SK-N-SH treated with all-trans-retinoic acid at 6 μM for 48 hours (cell line): ENCODE results near the gene MYH9.

ENCODE experiments used
- ARNTL ChIP-seq: fragments of 450-650 bp; formaldehyde crosslinking; IDR thresholded peaks from 2 replicates; pipeline ENCODE4 v1.5.0; 2020; ENCODE audit warnings: low read depth, mild to moderate bottlenecking, moderate library complexity, borderline replicate concordance
- BACH2 ChIP-seq: fragments of 250-450 bp; sonication (Bioruptor Pico); IDR thresholded peaks from 2 replicates; pipeline ENCODE4 v1.9.0; 2021; ENCODE audit warnings: mild to moderate bottlenecking, borderline replicate concordance
- ESRRG ChIP-seq: fragments of 250-450 bp; sonication (Bioruptor Pico); IDR thresholded peaks from 2 replicates; pipeline ENCODE4 v1.6.1; 2021; ENCODE audit warnings: mild to moderate bottlenecking
- PATZ1 ChIP-seq: fragments of 250-450 bp; sonication (Bioruptor Pico); IDR thresholded peaks from 2 replicates; pipeline ENCODE4 v1.8.0; 2020; ENCODE audit warnings: mild to moderate bottlenecking, moderate library complexity, borderline replicate concordance
- PPARA ChIP-seq: fragments of 250-450 bp; sonication (Bioruptor Pico); IDR thresholded peaks from 2 replicates; pipeline ENCODE4 v1.5.0; 2020; ENCODE audit warnings: mild to moderate bottlenecking, borderline replicate concordance
- SNAI2 ChIP-seq: fragments of 250-450 bp; sonication (Bioruptor Pico); IDR thresholded peaks from 2 replicates; pipeline ENCODE4 v1.5.0; 2020; ENCODE audit warnings: mild to moderate bottlenecking, moderate library complexity
- ZFP30 ChIP-seq: fragments of 450-650 bp; formaldehyde crosslinking; IDR thresholded peaks from 2 replicates; pipeline ENCODE4 v1.5.0; 2022; ENCODE audit warnings: mild to moderate bottlenecking, moderate library complexity
- ZNF565 ChIP-seq: fragments of 450-650 bp; formaldehyde crosslinking; conservative IDR thresholded peaks from 2 replicates; pipeline ENCODE4 v1.5.0; 2020; ENCODE audit warnings: low read depth, mild to moderate bottlenecking, moderate library complexity

GRCh38 chr22:36247955-36248354 lies 139.8 kb downstream of the MYH9 start:
- no peak for TF ChIP-seq PPARA
- TF ChIP-seq ESRRG (CRISPR knock-in tag), result no peak
- no peak for TF ChIP-seq PATZ1 (CRISPR knock-in tag)
- TF ChIP-seq ZNF565, result no peak
- TF ChIP-seq ZFP30 (CRISPR knock-in tag), result no peak
- TF ChIP-seq ARNTL (CRISPR knock-in tag), result no peak
- TF ChIP-seq BACH2 (CRISPR knock-in tag), result no peak
- TF ChIP-seq SNAI2, result no peak
